HG03565 (cell line): ENCODE data around the gene NFATC3.

Source experiments
- ATAC-seq: cut with Tn5 transposase; IDR thresholded peaks from one replicate; pipeline ENCODE4 v1.9.1; 2021; ENCODE audit warnings: mild to moderate bottlenecking, moderate library complexity; ENCODE audit not compliant: unreplicated experiment

NFATC3 gene

DNA sequence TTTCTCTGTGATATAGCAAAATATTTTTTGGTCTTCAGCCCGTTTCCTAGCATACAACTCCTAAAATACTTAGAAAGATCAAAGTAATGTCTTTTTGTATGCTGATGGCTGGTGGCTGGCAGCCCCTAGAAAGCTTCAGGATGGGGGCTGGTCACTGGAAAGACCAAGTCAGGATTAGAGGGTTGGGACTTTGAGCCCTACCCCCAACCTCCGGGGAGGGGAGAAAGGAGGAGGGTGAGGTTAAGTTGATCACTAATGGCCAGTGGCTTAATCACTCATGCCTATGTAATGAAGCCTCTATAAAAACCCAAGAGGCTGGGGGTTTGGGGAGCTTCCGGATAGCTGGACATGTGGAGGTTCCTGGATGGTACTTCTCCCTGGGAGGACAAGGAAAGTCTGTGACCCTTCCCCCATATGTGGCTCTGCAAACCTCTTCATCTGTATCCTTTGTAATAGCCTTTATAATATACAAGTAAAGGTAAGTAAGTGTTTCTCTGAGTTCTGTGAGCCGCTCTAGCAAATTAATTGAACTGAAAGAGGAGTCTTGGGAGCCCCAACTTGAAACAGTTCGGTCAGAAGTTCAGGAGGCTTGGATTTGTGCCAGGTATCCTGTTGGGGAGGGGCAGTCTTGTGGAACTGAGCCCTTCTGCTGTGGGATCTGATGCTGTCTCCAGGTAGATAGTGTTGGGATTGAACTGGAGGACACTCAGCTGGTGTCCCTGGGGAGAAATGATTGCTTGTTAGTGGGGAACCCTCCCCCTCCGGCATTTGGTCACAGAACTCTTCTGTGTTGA lies 182.6 kb downstream of the NFATC3 start:
- no peak for ATAC-seq

DNA sequence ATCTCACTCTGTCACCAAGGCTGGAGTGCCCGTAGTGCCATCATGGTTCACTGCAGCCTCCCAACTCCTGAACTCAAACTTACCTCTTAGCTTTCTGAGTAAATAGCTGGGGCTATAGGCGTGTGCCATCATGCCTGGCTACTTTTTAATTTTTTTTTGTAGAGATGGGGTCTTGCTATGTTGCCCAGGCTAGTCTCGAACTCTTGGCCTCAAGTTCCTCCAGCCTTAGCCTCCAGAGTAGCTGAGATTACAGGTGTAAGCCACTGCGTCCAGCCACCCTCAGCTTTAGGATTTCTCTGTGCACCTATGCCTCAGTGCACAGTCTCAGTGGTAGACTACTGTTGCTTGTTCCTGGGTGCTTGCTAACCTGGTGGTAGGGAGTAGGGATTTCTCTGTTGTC lies 184.6 kb downstream of the NFATC3 start:
- no peak for ATAC-seq

DNA sequence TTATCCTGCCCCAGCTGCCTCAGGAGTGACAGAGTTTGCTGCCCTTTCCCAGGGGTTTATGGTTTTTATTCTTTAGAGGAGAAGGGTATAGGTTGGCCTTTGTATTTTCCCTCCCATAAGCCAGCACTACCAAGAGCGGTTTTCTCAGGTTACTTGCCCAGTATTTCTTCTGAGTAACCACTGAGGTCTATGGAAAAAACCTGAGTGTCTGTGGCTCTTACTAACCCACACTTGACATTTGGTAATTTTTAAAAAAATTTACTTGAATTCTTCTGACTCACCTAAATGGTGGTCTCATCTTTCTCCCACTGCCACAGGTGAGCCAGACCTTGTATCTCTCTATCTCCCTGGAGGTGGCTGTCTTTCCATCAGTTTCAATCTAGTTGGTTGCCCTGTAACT lies 185.2 kb downstream of the NFATC3 start:
- ATAC-seq = no peak

DNA sequence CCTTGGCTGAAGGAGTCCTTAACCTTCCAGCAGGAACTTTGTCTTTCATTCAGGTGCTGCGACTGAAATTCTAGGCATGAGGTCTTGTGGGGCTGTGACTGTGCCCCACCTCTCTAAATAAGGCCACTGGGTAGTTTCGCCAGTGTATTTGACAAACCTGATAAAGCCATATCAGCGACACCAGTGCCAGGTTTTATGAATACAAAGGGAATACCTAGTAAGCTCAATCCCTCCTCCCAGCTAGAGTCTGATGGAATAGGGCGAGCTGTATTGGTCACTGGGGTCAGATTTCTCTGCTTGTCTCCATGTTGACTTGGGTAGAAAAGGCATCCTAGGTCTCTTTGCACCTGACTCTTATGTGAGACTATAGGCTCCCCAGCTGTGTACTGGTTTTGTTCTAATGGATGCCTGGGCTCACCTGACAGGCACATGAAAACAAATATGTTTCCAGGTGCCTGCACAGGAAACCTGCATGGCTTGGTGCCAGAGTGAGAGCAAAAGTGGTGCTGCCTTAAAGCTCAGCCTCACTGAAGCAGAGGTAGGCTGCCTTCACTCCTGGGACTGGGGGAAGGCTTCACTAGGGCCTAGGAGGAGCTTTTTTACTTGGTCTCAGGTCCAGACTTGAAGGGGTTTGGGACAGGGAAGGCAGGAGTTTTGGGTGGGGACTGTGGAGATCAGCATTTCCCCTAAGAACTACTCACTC lies 187.5 kb downstream of the NFATC3 start:
- no peak for ATAC-seq

DNA sequence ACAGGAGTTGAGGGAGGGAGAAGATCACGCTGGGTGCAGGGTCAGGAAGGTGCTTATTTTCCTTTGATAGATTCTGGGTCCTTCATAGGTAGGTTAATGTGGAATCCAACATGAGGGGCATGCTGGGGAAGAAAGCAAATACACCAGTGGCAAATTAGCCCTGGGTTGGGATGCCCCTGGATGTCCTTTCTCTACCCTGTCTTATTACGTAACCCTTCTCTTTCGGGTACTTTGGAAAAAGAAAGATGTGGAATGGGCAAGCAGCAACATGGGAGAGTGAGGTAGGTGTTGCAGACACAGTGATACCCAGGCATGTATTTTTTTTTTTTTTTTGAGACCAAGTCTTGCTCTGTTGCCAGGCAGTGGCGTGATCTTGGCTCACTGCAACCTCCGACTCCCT lies 188.3 kb downstream of the NFATC3 start:
- ATAC-seq = no peak

DNA sequence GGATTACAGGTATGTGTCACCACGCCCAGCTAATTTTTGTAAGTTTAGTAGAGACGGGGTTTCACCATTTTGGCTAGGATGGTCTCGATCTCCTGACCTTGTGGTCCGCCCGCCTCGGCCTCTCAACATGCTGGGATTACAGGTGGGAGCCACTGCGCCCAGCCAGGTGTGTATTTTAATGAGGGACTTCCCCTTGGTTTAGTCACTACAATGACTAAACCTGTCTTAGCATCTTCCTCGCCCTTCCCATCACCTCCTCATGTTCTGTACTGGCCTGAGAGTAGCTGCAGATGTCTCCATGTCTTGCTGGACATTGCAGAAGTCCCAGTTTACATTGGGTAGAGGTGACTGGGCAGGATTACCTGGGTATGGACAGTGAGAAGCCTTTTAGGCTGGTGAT lies 188.7 kb downstream of the NFATC3 start:
- ATAC-seq = no peak

DNA sequence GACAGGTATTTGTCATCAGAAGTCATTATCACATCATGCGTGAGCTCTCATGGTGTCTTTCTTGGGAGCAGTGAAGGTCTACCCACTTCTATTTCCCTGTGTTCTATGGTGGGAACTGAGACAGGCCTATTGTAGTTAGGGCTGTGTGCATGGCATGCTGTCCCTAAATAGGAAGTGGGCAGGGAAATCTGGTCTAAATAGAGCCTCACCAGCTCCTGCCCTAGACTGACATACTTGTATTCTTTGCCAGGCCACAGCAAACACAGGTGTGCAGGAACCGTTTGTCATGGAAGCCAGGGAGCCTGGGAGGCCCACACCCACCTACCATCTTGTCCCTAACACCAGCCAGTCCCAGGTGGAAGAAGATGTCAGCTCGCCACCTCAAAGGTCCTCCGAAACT lies 189.3 kb downstream of the NFATC3 start:
- no peak for ATAC-seq

DNA sequence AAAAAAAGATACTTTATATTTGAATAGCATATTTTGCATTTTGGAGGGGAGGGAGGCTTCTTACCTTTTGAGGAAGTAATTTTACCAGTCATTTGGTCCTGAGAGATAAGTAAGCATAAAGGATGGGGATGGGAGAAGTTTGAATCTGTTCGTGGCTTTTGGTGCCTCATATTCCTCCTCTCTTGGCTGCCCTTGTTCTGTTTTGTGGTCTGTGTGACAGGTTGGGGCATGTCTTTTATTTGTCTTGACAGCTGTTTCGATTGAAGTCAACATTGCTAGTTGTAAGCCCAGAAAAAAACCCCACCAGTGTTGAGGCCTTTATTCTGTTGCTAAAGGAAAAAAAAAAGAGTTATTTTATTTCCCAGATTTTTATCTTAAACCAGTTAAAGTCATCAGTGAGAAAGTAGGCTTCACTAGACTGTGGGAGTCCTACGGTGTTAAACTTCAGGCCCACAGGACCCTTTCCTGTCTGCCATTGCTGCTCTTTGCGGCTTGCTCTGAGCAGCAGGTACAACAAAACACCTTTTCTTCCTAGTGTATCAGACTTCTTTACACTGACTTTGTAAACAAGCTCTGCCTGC lies 190.5 kb downstream of the NFATC3 start:
- peak; percentile 46 for ATAC-seq

DNA sequence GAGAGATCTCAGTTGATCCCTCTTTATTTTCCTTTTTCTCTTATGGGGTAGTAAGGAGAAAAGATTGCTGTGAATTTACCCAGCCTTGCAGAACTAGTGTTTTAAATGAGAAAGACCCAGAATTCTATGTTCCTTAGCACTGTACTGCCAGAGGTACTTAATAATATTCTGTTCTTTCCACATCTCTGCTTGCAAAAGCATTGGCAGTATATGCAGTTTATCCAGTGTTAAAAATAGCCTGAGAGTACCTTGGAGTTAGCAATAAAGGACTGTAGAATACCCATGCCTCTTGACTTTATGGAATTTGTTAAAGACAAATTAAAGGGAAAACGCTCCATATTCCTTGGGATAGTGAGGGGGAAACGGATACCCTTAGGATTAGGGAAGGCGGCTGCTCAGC lies 191.1 kb downstream of the NFATC3 start:
- no peak for ATAC-seq
